Stimulated activated CD8-positive, alpha-beta memory T cell treated with anti-CD3 and anti-CD28 coated beads, Interleukin-4, amount 100 ng/mL, for 4 hours (primary cell): Measurements from ENCODE around the gene PCDHB16.
"Not testable (repeated sequence)": the region's sequence is repeated elsewhere in the genome, so short reads cannot be mapped to it uniquely, and the experiment has no call there.

Experiments
- DNase-seq, 2 donors: peaks; one replicate each; pipeline ENCODE4 v3.0.0-alpha.2; 2020; ENCODE audit warnings: low read depth in 2 of 2, low spot score in 1 of 2

PCDHB16 gene

DNA sequence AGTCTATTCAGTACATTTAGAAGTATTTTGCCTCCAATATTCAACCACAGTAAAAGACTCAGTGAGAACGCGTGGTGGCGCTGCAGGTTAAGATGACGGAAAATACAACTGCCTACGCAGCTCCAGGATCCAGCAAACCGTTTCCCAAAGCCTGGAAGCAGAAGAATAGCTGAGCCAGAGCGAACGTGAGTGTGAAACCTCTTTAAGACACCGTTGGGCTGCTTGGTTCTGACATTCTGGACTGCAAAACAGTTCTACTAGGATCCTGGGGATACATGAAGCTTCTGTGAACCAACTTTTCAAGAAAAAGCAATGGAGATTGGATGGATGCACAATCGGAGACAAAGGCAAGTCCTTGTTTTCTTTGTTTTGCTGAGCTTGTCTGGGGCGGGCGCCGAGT lies at the start of gene PCDHB16:
PCDHB16 (plus strand) TSS at position 140 of the 400 bp plus-strand sequence; CDS start at position 313, 173 bp downstream.
- no peak for DNase-seq

DNA sequence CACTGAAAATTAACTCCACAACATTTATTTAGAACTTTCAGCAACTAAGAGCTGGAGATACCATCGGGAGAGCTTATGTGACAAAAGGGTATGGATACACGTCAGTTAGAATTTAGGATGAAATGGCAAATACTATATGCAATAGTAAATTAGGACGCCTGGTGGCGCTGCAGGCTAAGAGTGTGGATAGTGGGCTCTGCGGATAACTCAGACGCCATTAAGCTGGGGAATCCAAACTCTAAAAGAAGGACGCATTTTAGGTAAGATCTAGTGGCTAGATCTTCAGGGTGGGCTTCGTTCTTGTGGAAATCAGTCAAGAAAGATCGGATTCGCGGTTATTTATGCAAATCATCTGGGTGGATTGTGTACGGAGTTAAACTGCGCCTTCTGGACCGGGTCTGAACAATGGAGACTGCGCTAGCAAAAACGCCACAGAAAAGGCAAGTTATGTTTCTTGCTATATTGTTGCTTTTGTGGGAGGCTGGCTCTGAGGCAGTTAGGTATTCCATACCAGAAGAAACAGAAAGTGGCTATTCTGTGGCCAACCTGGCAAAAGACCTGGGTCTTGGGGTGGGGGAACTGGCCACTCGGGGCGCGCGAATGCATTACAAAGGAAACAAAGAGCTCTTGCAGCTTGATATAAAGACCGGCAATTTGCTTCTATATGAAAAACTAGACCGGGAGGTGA lies 47.0 kb upstream of the PCDHB16 start, which contains the start of gene PCDHB5:
PCDHB5 (plus strand) TSS at position 177 of the 688 bp plus-strand sequence; CDS start at position 406, 229 bp downstream.
- DNase-seq = no peak

DNA sequence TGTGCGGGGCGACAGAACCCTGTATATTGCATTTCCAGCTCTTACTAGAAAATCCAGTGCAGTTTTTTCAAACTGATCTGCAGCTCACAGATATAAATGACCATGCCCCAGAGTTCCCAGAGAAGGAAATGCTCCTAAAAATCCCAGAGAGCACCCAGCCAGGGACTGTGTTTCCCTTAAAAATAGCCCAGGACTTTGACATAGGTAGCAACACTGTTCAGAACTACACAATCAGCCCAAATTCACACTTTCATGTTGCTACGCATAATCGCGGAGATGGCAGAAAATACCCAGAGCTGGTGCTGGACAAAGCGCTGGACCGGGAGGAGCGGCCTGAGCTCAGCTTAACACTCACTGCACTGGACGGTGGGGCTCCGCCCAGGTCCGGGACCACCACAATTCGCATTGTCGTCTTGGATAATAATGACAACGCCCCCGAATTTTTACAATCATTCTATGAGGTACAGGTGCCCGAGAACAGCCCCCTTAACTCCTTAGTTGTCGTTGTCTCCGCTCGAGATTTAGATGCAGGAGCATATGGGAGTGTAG lies 46.4 kb upstream of the PCDHB16 start:
- DNase-seq = no peak

DNA sequence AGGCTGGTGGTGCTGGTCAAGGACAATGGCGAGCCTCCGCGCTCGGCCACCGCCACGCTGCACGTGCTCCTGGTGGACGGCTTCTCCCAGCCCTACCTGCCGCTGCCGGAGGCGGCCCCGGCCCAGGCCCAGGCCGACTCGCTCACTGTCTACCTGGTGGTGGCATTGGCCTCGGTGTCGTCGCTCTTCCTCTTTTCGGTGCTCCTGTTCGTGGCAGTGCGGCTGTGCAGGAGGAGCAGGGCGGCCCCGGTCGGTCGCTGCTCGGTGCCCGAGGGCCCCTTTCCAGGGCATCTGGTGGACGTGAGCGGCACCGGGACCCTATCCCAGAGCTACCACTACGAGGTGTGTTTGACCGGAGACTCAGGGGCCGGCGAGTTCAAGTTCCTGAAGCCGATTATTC lies 44.8 kb upstream of the PCDHB16 start:
- not testable (repeated sequence) for DNase-seq

DNA sequence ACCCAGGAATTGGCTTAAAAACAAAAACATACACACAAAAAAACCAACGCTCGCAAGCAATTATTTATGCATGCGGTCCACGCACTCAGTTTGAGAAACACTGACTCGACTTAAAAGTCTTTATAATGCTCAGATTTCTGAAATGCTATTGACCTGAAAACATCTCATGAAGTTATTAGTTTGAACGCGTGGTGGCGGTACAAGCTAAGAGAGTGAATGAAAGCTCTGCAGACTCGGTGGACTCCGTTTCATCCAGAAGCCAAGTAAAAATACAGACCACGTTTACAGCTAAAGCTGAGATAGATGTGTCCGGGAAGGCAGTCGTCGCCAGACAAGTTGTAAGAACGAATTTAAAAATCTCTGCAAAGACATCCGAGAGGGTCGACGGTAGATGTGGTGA lies 32.4 kb upstream of the PCDHB16 start, which contains the start of gene PCDHB6:
PCDHB6 (plus strand) TSS at position 246 of the 400 bp plus-strand sequence. CDS start 201 bp downstream, outside the sequence.
- DNase-seq = no peak

DNA sequence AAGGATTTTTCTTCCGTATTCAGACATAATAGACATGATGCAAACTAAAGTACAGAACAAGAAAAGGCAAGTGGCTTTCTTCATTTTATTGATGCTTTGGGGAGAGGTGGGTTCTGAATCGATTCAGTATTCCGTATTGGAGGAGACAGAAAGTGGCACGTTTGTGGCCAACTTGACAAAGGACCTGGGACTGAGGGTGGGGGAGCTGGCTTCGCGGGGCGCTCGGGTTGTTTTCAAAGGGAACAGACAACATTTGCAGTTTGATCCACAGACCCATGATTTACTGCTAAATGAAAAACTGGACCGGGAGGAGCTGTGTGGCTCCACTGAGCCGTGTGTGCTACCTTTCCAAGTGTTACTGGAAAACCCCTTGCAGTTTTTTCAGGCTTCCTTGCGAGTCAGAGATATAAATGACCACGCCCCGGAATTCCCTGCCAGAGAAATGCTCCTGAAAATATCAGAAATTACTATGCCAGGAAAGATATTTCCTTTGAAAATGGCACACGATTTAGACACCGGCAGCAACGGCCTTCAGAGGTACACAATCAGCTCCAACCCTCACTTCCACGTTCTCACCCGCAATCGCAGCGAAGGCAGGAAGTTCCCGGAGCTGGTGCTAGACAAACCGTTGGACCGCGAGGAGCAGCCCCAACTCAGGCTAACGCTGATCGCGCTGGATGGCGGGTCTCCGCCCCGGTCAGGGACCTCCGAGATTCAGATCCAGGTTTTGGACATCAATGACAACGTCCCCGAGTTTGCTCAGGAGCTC lies 31.8 kb upstream of the PCDHB16 start:
- no peak for DNase-seq

DNA sequence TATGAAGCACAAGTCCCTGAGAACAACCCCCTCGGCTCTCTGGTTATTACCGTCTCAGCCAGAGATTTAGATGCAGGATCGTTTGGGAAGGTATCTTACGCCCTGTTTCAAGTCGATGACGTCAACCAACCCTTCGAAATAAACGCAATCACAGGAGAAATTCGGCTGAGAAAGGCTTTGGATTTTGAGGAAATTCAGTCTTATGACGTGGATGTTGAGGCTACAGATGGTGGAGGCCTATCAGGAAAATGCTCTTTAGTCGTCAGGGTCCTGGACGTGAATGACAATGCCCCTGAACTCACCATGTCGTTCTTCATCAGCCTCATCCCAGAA lies 31.2 kb upstream of the PCDHB16 start:
- no peak for DNase-seq

DNA sequence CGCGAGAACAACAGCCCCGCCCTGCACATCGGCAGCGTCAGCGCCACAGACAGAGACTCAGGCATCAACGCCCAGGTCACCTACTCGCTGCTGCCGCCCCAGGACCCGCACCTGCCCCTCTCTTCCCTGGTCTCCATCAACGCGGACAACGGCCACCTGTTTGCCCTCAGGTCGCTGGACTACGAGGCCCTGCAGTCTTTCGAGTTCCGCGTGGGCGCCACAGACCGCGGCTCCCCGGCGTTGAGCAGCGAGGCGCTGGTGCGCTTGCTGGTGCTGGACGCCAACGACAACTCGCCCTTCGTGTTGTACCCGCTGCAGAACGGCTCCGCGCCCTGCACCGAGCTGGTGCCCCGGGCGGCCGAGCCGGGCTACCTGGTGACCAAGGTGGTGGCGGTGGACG lies 30.6 kb upstream of the PCDHB16 start:
- not testable (repeated sequence) for DNase-seq

DNA sequence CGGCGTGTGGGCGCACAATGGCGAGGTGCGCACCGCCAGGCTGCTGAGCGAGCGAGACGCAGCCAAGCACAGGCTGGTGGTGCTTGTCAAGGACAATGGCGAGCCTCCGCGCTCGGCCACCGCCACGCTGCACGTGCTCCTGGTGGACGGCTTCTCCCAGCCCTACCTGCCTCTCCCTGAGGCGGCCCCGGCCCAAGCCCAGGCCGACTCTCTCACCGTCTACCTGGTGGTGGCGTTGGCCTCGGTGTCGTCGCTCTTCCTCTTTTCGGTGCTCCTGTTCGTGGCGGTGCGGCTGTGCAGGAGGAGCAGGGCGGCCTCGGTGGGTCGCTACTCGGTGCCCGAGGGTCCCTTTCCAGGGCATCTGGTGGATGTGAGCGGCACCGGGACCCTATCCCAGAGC lies 30.1 kb upstream of the PCDHB16 start:
- not testable (repeated sequence) for DNase-seq

DNA sequence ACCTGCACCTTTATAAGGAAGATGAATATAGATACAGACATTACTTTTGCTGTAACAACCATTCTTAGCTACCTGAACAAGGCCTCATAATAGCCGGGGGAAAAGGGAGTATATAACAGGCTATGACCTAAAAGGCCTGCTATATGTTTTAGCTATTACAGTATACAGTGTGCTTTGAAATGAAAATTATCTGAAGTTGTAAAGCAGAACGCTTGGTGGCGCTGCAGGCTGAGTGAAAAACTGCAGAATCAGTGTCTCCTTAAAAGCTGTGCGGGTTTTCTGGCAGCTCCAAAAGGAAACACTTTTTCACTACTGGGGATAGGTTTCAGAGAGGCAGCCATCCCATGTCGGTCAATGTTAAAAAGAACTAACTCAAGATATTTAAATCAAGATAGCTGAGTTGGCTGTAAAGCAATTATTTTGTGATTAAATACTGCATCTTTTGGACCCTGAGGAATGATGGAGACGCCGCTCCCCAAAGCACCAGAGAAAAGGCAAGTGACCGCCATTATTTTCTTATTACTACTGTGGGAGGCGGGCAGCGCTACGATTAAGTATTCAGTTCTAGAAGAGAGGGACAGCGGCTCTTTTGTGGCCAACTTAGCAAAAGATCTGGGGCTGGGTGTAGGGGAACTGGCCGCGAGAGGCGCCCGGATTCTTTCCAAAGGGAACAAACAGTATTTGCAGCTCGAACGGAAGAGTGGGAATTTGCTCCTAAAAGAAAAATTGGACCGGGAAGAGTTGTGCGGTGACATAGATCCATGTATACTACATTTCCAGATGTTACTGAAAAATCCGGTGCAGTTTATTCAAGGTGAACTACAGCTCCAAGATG lies 26.4 kb upstream of the PCDHB16 start:
- no peak for DNase-seq

DNA sequence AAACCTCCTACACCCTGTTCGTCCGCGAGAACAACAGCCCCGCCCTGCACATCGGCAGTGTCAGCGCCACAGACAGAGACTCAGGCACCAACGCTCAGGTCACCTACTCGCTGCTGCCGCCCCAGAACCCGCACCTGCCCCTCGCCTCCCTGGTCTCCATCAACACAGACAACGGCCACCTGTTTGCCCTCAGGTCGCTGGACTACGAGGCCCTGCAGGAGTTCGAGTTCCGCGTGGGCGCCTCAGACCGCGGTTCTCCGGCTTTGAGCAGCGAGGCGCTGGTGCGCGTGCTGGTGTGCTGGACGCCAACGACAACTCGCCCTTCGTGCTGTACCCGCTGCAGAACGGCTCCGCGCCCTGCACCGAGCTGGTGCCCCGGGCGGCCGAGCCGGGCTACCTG lies 24.8 kb upstream of the PCDHB16 start:
- not testable (repeated sequence) for DNase-seq

DNA sequence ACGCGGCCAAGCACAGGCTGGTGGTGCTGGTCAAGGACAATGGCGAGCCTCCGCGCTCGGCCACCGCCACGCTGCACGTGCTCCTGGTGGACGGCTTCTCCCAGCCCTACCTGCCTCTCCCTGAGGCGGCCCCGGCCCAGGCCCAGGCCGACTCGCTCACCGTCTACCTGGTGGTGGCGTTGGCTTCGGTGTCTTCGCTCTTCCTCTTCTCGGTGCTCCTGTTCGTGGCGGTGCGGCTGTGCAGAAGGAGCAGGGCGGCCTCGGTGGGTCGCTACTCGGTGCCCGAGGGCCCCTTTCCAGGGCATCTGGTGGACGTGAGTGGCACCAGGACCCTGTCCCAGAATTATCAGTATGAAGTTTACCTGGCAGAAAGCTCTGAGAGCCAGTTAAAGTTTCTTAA lies 24.3 kb upstream of the PCDHB16 start:
- DNase-seq = not testable (repeated sequence)

DNA sequence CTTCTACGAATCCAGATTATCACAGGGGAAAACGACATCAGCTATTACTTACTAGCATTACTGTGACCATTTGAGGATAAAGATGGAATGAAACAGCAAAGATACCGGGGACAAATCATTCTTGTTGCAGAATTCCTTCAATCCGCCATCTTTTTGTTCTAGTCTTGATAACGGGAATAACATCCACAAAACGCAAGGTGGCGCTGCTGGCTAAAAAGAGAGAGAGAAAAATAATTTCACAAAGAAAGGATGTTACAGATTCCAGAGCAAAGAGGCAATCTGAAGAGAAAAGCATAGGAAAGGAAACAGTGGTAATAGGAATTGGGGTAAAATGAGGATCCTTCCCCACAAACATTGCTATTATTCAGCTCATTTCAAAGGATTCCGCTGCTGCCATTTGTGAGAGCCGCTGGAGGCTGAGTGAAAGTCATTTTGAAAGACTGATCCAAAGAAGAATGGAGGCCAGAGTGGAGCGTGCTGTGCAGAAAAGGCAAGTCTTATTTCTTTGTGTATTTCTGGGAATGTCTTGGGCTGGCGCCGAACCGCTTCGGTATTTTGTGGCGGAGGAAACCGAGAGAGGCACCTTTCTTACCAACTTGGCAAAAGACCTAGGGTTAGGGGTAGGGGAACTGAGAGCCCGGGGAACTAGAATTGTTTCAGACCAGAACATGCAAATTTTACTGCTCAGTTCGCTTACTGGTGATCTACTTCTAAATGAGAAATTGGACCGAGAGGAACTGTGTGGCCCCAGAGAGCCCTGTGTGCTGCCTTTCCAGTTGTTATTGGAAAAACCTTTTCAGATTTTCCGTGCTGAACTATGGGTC lies 9.6 kb upstream of the PCDHB16 start, which contains the start of gene PCDHB7:
PCDHB7 (plus strand) TSS at position 264 of the 824 bp plus-strand sequence; CDS start at position 456, 192 bp downstream.
- DNase-seq = no peak

DNA sequence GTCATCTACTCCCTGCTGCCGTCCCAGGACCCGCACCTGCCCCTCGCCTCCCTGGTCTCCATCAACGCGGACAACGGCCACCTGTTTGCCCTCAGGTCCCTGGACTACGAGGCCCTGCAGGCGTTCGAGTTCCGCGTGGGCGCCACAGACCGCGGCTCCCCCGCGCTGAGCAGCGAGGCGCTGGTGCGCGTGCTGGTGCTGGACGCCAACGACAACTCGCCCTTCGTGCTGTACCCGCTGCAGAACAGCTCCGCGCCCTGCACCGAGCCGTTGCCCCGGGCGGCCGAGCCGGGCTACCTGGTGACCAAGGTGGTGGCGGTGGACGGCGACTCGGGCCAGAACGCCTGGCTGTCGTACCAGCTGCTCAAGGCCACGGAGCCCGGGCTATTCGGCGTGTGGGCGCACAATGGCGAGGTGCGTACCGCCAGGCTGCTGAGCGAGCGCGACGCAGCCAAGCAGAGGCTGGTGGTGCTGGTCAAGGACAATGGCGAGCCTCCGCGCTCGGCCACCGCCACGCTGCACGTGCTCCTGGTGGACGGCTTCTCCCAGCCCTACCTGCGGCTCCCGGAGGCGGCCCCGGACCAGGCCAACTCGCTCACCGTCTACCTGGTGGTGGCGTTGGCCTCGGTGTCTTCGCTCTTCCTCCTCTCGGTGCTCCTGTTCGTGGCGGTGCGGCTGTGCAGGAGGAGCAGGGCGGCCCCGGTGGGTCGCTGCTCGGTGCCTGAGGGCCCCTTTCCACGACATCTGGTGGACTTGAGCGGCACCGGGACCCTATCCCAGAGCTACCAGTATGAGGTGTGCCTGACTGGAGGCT lies 7.7 kb upstream of the PCDHB16 start:
- not testable (repeated sequence) for DNase-seq

DNA sequence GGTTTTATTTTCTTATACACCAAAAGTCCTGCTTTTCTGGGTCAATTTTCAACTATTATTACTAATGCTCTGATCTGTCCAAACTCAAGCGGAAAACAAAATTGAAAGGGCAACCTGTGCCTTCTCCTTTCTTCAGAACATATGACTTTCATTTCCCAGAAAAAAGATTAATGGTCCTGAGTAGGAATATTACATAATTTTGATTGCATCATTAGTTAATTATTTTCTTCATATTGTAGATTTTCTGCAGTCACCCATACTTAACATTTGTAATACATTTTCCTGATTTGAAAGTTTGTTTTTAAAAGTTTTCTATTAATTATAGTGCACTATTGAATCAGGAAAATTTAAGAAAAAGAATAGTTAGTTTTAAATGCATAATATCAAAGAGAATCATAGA lies 6.3 kb upstream of the PCDHB16 start:
- DNase-seq = no peak

DNA sequence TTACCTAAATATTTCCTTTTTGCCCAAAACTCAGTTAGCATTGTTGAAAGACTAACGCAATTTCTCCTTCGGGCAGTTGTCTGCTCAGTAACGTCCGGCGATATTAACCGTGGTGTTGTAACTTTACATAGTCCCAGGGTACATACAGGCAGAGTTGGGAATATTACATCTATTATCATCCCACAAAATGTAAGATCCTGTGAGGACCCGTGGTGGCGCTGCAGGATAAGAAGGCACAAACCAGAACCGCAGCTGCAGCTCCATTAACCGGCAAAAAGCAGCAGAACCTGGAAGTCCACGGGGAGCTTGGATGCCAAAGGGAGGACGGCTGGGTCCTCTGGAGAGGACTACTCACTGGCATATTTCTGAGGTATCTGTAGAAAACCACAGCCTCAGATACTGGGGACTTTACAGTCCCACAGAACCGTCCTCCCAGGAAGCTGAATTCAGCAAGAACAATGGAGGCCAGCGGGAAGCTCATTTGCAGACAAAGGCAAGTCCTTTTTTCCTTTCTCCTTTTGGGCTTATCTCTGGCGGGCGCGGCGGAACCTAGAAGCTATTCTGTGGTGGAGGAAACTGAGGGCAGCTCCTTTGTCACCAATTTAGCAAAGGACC lies 4.5 kb upstream of the PCDHB16 start, which contains the start of gene PCDHB8:
PCDHB8 (plus strand) TSS at position 214 of the 615 bp plus-strand sequence; CDS start at position 459, 245 bp downstream.
- DNase-seq = not testable (repeated sequence)

DNA sequence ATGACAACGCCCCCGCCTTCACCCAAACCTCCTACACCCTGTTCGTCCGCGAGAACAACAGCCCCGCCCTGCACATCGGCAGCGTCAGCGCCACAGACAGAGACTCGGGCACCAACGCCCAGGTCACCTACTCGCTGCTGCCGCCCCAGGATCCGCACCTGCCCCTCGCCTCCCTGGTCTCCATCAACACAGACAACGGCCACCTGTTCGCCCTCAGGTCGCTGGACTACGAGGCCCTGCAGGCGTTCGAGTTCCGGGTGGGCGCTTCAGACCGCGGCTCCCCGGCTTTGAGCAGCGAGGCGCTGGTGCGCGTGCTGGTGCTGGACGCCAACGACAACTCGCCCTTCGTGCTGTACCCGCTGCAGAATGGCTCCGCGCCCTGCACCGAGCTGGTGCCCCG lies 2.8 kb upstream of the PCDHB16 start:
- not testable (repeated sequence) for DNase-seq

DNA sequence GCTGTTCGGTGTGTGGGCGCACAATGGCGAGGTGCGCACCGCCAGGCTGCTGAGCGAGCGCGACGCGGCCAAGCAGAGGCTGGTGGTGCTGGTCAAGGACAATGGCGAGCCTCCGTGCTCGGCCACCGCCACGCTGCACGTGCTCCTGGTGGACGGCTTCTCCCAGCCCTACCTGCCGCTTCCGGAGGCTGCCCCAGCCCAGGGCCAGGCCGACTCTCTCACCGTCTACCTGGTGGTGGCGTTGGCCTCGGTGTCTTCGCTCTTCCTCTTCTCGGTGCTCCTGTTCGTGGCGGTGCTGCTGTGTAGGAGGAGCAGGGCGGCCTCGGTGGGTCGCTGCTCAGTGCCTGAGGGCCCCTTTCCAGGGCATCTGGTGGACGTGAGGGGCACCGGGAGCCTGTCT lies 2.3 kb upstream of the PCDHB16 start:
- not testable (repeated sequence) for DNase-seq

DNA sequence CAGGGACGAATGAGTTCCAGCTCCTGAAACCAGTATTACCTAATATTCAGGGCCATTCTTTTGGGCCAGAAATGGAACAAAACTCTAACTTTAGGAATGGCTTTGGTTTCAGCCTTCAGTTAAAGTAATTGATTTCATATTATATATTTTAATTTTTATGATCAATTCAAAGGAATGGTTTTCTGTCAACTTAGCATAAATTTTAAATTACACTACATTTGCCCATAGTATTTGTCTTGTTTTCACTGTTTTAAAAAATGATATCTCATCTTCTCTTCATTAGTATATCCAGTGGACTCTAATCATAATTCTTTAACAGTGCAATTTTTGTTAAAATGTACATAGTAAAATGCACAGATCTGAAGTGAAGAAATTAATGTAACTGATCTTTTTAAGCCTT lies 1.9 kb upstream of the PCDHB16 start:
- DNase-seq = no peak
